ENCODE results near the gene TBC1D9. TPM values are rescaled to one million over a fixed set of nuclear protein-coding genes. Genes with fewer than 3 reads are reported as not detected.

TBC1D9 gene
- total and polyA plus RNA-seq, 2 donors (not counting 1 experiment from before 2014, with no cell fraction given): 48.9 to 235 TPM

DNA sequence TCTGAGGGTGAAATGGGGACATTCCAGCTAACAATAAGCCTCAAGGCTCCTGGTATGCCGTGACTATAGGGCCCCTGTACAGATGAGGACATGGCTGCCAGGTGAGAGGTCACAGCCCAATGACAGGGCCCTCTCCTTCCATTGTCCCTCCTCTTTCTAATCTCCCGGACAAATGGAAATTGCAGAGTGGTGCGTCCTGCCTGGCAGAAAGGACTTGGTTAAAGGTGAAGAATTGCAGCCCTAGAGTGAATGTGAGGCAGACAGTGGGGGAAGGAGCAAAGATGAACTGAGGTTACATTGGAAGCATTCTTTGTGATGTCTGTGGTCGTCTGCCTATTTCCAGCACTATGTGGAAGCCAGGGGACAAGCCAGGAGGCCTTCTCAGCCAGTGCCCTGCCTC is 180.7 kb downstream of the TBC1D9 start:
- H4K20me1 ChIP-seq (ENCODE audit: control insufficient read depth, insufficient read depth, low read length, poor library complexity, severe bottlenecking): no peaks in the 10 kb centered on the region
- ChIA-PET CTCF (interaction anchor here (0.8 to 1.2 kb wide), 2 partner anchors 8 to 10 kb away, joined by 3 read pairs; no protein-coding TSS in a partner anchor), POLR2A (no interaction called here)
- H3K9me3 ChIP-seq (ENCODE audit: control extremely low read depth in 1 of 3, control insufficient read depth in 2 of 3, insufficient read depth in 1 of 3, low read length in 2 of 3): peaks cover 2 to 10% (median 6%) of the 10 kb centered on the region in 3 donors
- H3K4me1 ChIP-seq (ENCODE audit: control insufficient read depth in 2 of 2, insufficient read depth in 2 of 2, low read length in 2 of 2): peaks cover 0 to 6% of the 10 kb centered on the region in 2 donors
- WGBS (ENCODE audit: insufficient coverage): 88% methylated on average over 3 of the region's 4 CpGs
- no peak overlapping the region for H3K4me3 Mint-ChIP-seq
- no peak overlapping the region for H2AFZ ChIP-seq (ENCODE audit: insufficient read depth, low read depth, low read length, poor library complexity, severe bottlenecking)
- H3K4me2 ChIP-seq (replicated peaks; ENCODE audit: low read depth, low read length, poor library complexity, severe bottlenecking): no peak overlapping the region
- peaks cover 76% of the 10 kb centered on the region for H3K27me3 Mint-ChIP-seq
- intact Hi-C loops (cut with micrococcal nuclease): no loop called here
- no peak overlapping the region for H3K4me3 ChIP-seq (ENCODE audit: control extremely low read depth in 1 of 5, extremely low read depth in 1 of 5, insufficient read depth in 1 of 5, low read depth in 2 of 5, low read length in 4 of 5)
- H3K36me3 ChIP-seq (replicated peaks in 1 of 2; ENCODE audit: control extremely low read depth in 1 of 2, control insufficient read depth in 1 of 2, extremely low read depth in 1 of 2, insufficient read depth in 2 of 2, low read length in 1 of 2): no peaks in the 10 kb centered on the region
- no peaks in the 10 kb centered on the region for H3K79me2 ChIP-seq (ENCODE audit: control insufficient read depth, insufficient read depth, low read length)
- no peak overlapping the region for H3K27ac Mint-ChIP-seq
- no peak overlapping the region for H3K9ac ChIP-seq (ENCODE audit: low read length)
- H3K27ac ChIP-seq (ENCODE audit: low read length in 2 of 2): no peak overlapping the region
- H3K4me1 Mint-ChIP-seq: peaks cover 3% of the 10 kb centered on the region
- TF ChIP-seq, protein P1, sequence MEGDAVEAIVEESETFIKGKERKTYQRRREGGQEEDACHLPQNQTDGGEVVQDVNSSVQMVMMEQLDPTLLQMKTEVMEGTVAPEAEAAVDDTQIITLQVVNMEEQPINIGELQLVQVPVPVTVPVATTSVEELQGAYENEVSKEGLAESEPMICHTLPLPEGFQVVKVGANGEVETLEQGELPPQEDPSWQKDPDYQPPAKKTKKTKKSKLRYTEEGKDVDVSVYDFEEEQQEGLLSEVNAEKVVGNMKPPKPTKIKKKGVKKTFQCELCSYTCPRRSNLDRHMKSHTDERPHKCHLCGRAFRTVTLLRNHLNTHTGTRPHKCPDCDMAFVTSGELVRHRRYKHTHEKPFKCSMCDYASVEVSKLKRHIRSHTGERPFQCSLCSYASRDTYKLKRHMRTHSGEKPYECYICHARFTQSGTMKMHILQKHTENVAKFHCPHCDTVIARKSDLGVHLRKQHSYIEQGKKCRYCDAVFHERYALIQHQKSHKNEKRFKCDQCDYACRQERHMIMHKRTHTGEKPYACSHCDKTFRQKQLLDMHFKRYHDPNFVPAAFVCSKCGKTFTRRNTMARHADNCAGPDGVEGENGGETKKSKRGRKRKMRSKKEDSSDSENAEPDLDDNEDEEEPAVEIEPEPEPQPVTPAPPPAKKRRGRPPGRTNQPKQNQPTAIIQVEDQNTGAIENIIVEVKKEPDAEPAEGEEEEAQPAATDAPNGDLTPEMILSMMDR (IDR thresholded peaks at IDR 0.05): no peak
- no peak for TF ChIP-seq EZH2 (IDR thresholded peaks at IDR 0.05; ENCODE audit: borderline replicate concordance, insufficient read depth, low read depth, low read length, poor library complexity, severe bottlenecking)
- DNase-seq (no peak), ATAC-seq (ENCODE audit: low read depth) (no peak)
- H3K9me3 Mint-ChIP-seq (ENCODE audit: insufficient read depth): peaks cover 7% of the 10 kb centered on the region
- H3K27me3 ChIP-seq (replicated peaks in 1 of 4; ENCODE audit: control extremely low read depth in 1 of 4, control insufficient read depth in 3 of 4, insufficient read depth in 4 of 4, low read length in 3 of 4): peaks cover 0 to 55% (median 41%) of the 10 kb centered on the region in 4 experiments

DNA sequence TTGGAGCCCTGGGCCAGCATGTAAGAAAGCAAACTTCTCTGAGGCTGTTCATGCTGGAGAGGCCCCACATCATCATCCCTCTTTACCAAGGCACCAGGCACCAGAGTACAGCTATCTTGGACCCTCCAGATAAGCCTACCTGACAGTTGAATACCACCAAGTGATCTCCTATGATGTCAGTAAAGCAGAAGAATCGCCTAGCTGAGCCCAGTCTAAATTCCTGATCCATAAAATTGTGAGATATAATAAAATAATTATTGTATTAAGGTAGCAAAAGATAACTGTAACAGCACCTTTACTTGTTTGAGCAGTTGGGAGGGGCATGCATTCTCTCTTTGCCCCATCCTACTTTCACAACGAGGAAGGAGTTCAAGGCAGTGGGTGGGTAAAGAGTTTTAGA is 184.6 kb downstream of the TBC1D9 start:
- DNase-seq (no peak), ATAC-seq (ENCODE audit: low read depth) (no peak)
- peaks cover 22% of the 10 kb centered on the region for H3K4me1 Mint-ChIP-seq
- intact Hi-C loops (cut with micrococcal nuclease): no loop called here
- peaks cover 2 to 70% (median 65%) of the 10 kb centered on the region in 4 experiments for H3K27me3 ChIP-seq (replicated peaks in 1 of 4; ENCODE audit: control extremely low read depth in 1 of 4, control insufficient read depth in 3 of 4, insufficient read depth in 4 of 4, low read length in 3 of 4)
- H3K4me3 Mint-ChIP-seq: no peak overlapping the region
- no peak overlapping the region for H3K27ac Mint-ChIP-seq
- CTCF ChIA-PET: no interaction called here
- peaks cover 70% of the 10 kb centered on the region for H3K27me3 Mint-ChIP-seq
- peaks cover 2 to 10% (median 7%) of the 10 kb centered on the region in 3 donors for H3K9me3 ChIP-seq (ENCODE audit: control extremely low read depth in 1 of 3, control insufficient read depth in 2 of 3, insufficient read depth in 1 of 3, low read length in 2 of 3)
- H2AFZ ChIP-seq (ENCODE audit: insufficient read depth, low read depth, low read length, poor library complexity, severe bottlenecking): no peak overlapping the region
- POLR2A ChIA-PET: no interaction called here
- H3K36me3 ChIP-seq (replicated peaks in 1 of 2; ENCODE audit: control extremely low read depth in 1 of 2, control insufficient read depth in 1 of 2, extremely low read depth in 1 of 2, insufficient read depth in 2 of 2, low read length in 1 of 2): no peaks in the 10 kb centered on the region
- H3K79me2 ChIP-seq (ENCODE audit: control insufficient read depth, insufficient read depth, low read length): no peaks in the 10 kb centered on the region
- no peak overlapping the region for H3K4me2 ChIP-seq (replicated peaks; ENCODE audit: low read depth, low read length, poor library complexity, severe bottlenecking)
- TF ChIP-seq, protein P1 (IDR thresholded peaks at IDR 0.05): no peak
- TF ChIP-seq EZH2 (IDR thresholded peaks at IDR 0.05; ENCODE audit: borderline replicate concordance, insufficient read depth, low read depth, low read length, poor library complexity, severe bottlenecking): no peak
- peaks cover 22 to 30% of the 10 kb centered on the region in 2 donors for H3K4me1 ChIP-seq (ENCODE audit: control insufficient read depth in 2 of 2, insufficient read depth in 2 of 2, low read length in 2 of 2)
- H4K20me1 ChIP-seq (ENCODE audit: control insufficient read depth, insufficient read depth, low read length, poor library complexity, severe bottlenecking): no peaks in the 10 kb centered on the region
- H3K9ac ChIP-seq (ENCODE audit: low read length): no peak overlapping the region
- no peak overlapping the region for H3K27ac ChIP-seq (ENCODE audit: low read length in 2 of 2)
- H3K4me3 ChIP-seq (ENCODE audit: control extremely low read depth in 1 of 5, extremely low read depth in 1 of 5, insufficient read depth in 1 of 5, low read depth in 2 of 5, low read length in 4 of 5): no peak overlapping the region
- WGBS (ENCODE audit: insufficient coverage): no CpG with 5 or more reads among the region's 2 CpGs
- H3K9me3 Mint-ChIP-seq (ENCODE audit: insufficient read depth): peaks cover 7% of the 10 kb centered on the region

Small RNAs within 50 kb of the gene (small RNA-seq; reads per million reads assigned to genes)
- not detected for gene AC108019.1 (ENCODE audit: insufficient read length, low read depth, low replicate concordance)
- not detected for gene RF00019 (ENCODE audit: insufficient read length, low read depth, low replicate concordance)
- gene RN7SL152P (ENCODE audit: insufficient read length, low read depth, low replicate concordance): not detected
- gene RNY1P14 (ENCODE audit: insufficient read length, low read depth, low replicate concordance): not detected

Other genes starting within 250 kb of the TBC1D9 start
- 23.4 and 25.3 TPM in 2 replicates for gene ELMOD2, start 232.2 kb downstream of the TBC1D9 start, total RNA-seq
- 2.2 and 4.8 TPM in 2 replicates for gene ELMOD2, start 232.2 kb downstream of the TBC1D9 start, polyA plus RNA-seq
- gene UCP1, start 187.4 kb downstream of the TBC1D9 start, total RNA-seq: not detected in 2 replicates
- not detected in 2 replicates for gene UCP1, start 187.4 kb downstream of the TBC1D9 start, polyA plus RNA-seq

Data from B cell (primary cell).